ENCODE data around the gene GRM3.

GRM3 gene

GRCh38 chr7:86706406-86706805 lies 62.7 kb downstream of the GRM3 start:
- DNase-seq: no peak

GRCh38 chr7:86708031-86708680 lies 64.4 kb downstream of the GRM3 start:
- no peak for DNase-seq

- no peak for DNase-seq
Observed at GRCh38 chr7:86720306-86720705, 76.6 kb downstream of the GRM3 start.

- no peak for DNase-seq
Observed at GRCh38 chr7:86733783-86734182, 90.1 kb downstream of the GRM3 start.

GRCh38 chr7:86745013-86745745 lies 101.5 kb downstream of the GRM3 start:
- DNase-seq: no peak

- DNase-seq: no peak
Observed at GRCh38 chr7:86747698-86748097, 104.0 kb downstream of the GRM3 start.

GRCh38 chr7:86748201-86748600 lies 104.5 kb downstream of the GRM3 start:
- DNase-seq: no peak

- DNase-seq: no peak
Observed at GRCh38 chr7:86748843-86749719, 105.4 kb downstream of the GRM3 start.

- no peak for DNase-seq
Observed at GRCh38 chr7:86749741-86750665, 106.3 kb downstream of the GRM3 start.

- no peak for DNase-seq
Observed at GRCh38 chr7:86760236-86760635, 116.5 kb downstream of the GRM3 start.

GRCh38 chr7:86762129-86762528 lies 118.4 kb downstream of the GRM3 start:
- DNase-seq: no peak

- no peak for DNase-seq
Observed at GRCh38 chr7:86765931-86766330, 122.2 kb downstream of the GRM3 start.

GRCh38 chr7:86768394-86768793 lies 124.7 kb downstream of the GRM3 start:
- no peak for DNase-seq

- DNase-seq: no peak
Observed at GRCh38 chr7:86768967-86769760, 125.5 kb downstream of the GRM3 start.

- no peak for DNase-seq
Observed at GRCh38 chr7:86773309-86773708, 129.6 kb downstream of the GRM3 start.

- DNase-seq: no peak
Observed at GRCh38 chr7:86775203-86775602, 131.5 kb downstream of the GRM3 start.

- DNase-seq: no peak
Observed at GRCh38 chr7:86776136-86776535, 132.4 kb downstream of the GRM3 start.

- no peak for DNase-seq
Observed at GRCh38 chr7:86778271-86778670, 134.6 kb downstream of the GRM3 start.

- no peak for DNase-seq
Observed at GRCh38 chr7:86784765-86785164, 141.1 kb downstream of the GRM3 start.

- no peak for DNase-seq
Observed at GRCh38 chr7:86785641-86786040, 141.9 kb downstream of the GRM3 start.

- DNase-seq: no peak
Observed at GRCh38 chr7:86786376-86786775, 142.7 kb downstream of the GRM3 start.

- no peak for DNase-seq
Observed at GRCh38 chr7:86788948-86789347, 145.2 kb downstream of the GRM3 start.

Data from activated CD4-positive, alpha-beta T cell treated with anti-CD3 and anti-CD28 coated beads, Interleukin-2, amount 50 U/mL, for 1 hour (primary cell).